Suppressor macrophage treated with lipopolysaccharide for 4 hours (primary cell): ENCODE data around the gene CDH3.

Source experiments
- DNase-seq: peaks from one replicate; pipeline ENCODE4 v3.0.0-alpha.2; 2020

CDH3 gene

GRCh38 chr16:68644715-68645493 lies at the start of gene CDH3:
Gene CDH3, plus strand, starts transcription at chr16:68645310. Its CDS starts 70 bp downstream, at chr16:68645380.
- DNase-seq, result peak; percentile 25

GRCh38 chr16:68596266-68596665 lies 48.8 kb upstream of the CDH3 start:
- DNase-seq, result no peak

GRCh38 chr16:68599586-68599985 lies 45.5 kb upstream of the CDH3 start:
- DNase-seq, result no peak

GRCh38 chr16:68605746-68606145 lies 39.4 kb upstream of the CDH3 start:
- no peak for DNase-seq

- DNase-seq, result no peak
These were observed 37.7 kb upstream of the CDH3 start for GRCh38 chr16:68607443-68607842.

- no peak for DNase-seq
These were observed 36.8 kb upstream of the CDH3 start for GRCh38 chr16:68608330-68608729.

- DNase-seq, result no peak
These were observed 32.1 kb upstream of the CDH3 start for GRCh38 chr16:68612996-68613395.

GRCh38 chr16:68617734-68618133 lies 27.4 kb upstream of the CDH3 start:
- DNase-seq, result no peak

- DNase-seq, result peak; percentile 9
These were observed 18.6 kb upstream of the CDH3 start for GRCh38 chr16:68626557-68626956.

- no peak for DNase-seq
These were observed 17.1 kb upstream of the CDH3 start for GRCh38 chr16:68627951-68628425.

- DNase-seq, result no peak
These were observed 15.7 kb upstream of the CDH3 start for GRCh38 chr16:68629351-68629910.

GRCh38 chr16:68636064-68636560 lies 9.0 kb upstream of the CDH3 start:
- no peak for DNase-seq

GRCh38 chr16:68636818-68637217 lies 8.3 kb upstream of the CDH3 start:
- DNase-seq, result peak; percentile 9

GRCh38 chr16:68640972-68641371 lies 4.1 kb upstream of the CDH3 start:
- no peak for DNase-seq

GRCh38 chr16:68642047-68642435 lies 3.1 kb upstream of the CDH3 start:
- no peak for DNase-seq

GRCh38 chr16:68642436-68643101 lies 2.5 kb upstream of the CDH3 start:
- peak; percentile 3 for DNase-seq

- no peak for DNase-seq
These were observed 1.9 kb upstream of the CDH3 start for GRCh38 chr16:68643227-68643626.

GRCh38 chr16:68643847-68644246 lies 1.3 kb upstream of the CDH3 start:
- no peak for DNase-seq

GRCh38 chr16:68644296-68644695 lies 814 bp upstream of the CDH3 start:
- DNase-seq, result no peak

GRCh38 chr16:68645494-68646388 lies 631 bp downstream of the CDH3 start:
- no peak for DNase-seq

GRCh38 chr16:68646953-68647659 lies 2.0 kb downstream of the CDH3 start:
- no peak for DNase-seq

- no peak for DNase-seq
These were observed 6.0 kb downstream of the CDH3 start for GRCh38 chr16:68651136-68651535.
